IMR-90 (cell line): ENCODE results near the gene VSIG10L. TPM values are rescaled to one million over a fixed set of nuclear protein-coding genes. Genes with fewer than 3 reads are reported as not detected.

ENCODE experiments used
- ATAC-seq: fragments of 200-7000 bp; cut with Tn5 transposase; 2 replicates; pipeline ENCODE4 v1.9.1; 2020; ENCODE audit warnings: low read depth, mild to moderate bottlenecking, moderate library complexity
- BruUV-seq: library from RNA; stranded (reverse); fragments of 400-500 nt; replicated peaks from 2 replicates; lab custom pipeline; 2021; lab: Mats Ljungman, UMichigan
- CTCF ChIA-PET: fragments of 300-600 bp; formaldehyde crosslinking; extraction: SDS; loops from one replicate; lab custom pipeline; 2021; ENCODE audit warnings: antibody characterized with exemption; lab: Yijun Ruan, JAX
- POLR2A ChIA-PET: fragments of 300-600 bp; sonication (Branson Sonifier 250); formaldehyde crosslinking; loops from one replicate; lab custom pipeline; 2022; ENCODE audit warnings: antibody characterized with exemption; ENCODE audit not compliant: unreplicated experiment; lab: Charles Lee
- DNase-seq: peaks from one replicate; pipeline ENCODE4 v3.0.0; 2013
- H2AFZ ChIP-seq: replicated peaks from 2 replicates; pipeline ENCODE3; 2013; ENCODE audit warnings: low read length, mild to moderate bottlenecking; ENCODE audit not compliant: poor library complexity
- H2AK5ac ChIP-seq: 2 replicates; pipeline ENCODE4 v1.6.1; 2013; ENCODE audit warnings: low read depth, low read length, inconsistent platforms
- H2AK9ac ChIP-seq: replicated peaks from 2 replicates; pipeline ENCODE3; 2013; ENCODE audit warnings: mild to moderate bottlenecking, low read depth, low read length, moderate library complexity; ENCODE audit not compliant: poor library complexity
- H2BK120ac ChIP-seq: 2 replicates; pipeline ENCODE4 v1.6.1; 2013; ENCODE audit warnings: low read depth, low read length, inconsistent platforms
- H2BK15ac ChIP-seq: 3 replicates; pipeline ENCODE4 v1.6.1; 2013; ENCODE audit warnings: low read depth, low read length, inconsistent platforms
- H2BK20ac ChIP-seq: 2 replicates; pipeline ENCODE4 v1.6.1; 2013; ENCODE audit warnings: low read depth, mild to moderate bottlenecking, inconsistent platforms, low read length, moderate library complexity
- H2BK5ac ChIP-seq: 2 replicates; pipeline ENCODE4 v1.6.1; 2013; ENCODE audit warnings: mild to moderate bottlenecking, low read depth, low read length, inconsistent platforms; ENCODE audit not compliant: poor library complexity, severe bottlenecking
- H3K14ac ChIP-seq: replicated peaks from 2 replicates; pipeline ENCODE4 v1.6.1; 2013; ENCODE audit warnings: low read depth, low read length, inconsistent platforms
- H3K18ac ChIP-seq: 2 replicates; pipeline ENCODE4 v1.6.1; 2013; ENCODE audit warnings: low read depth, low read length, control low read depth
- H3K23ac ChIP-seq: 2 replicates; pipeline ENCODE4 v1.6.1; 2013; ENCODE audit warnings: low read depth, low read length, inconsistent platforms
- H3K27ac ChIP-seq: 2 replicates; pipeline ENCODE4 v1.5.1; 2013; ENCODE audit warnings: mild to moderate bottlenecking, control low read depth, low read length; ENCODE audit not compliant: insufficient read depth
- H3K27me3 ChIP-seq: 2 replicates; pipeline ENCODE4 v1.6.1; 2013; ENCODE audit warnings: low read length; ENCODE audit not compliant: control insufficient read depth, insufficient read depth
- H3K36me3 ChIP-seq: 2 replicates; pipeline ENCODE4 v1.6.1; 2013; ENCODE audit warnings: low read length, mixed read lengths; ENCODE audit not compliant: control insufficient read depth, insufficient read depth
- H3K4ac ChIP-seq: 2 replicates; pipeline ENCODE4 v1.6.1; 2013; ENCODE audit warnings: low read depth, low read length, inconsistent platforms
- H3K4me1 ChIP-seq: 2 replicates; pipeline ENCODE4 v1.6.1; 2013; ENCODE audit warnings: low read length, mixed read lengths; ENCODE audit not compliant: control insufficient read depth, insufficient read depth
- H3K4me2 ChIP-seq: 2 replicates; pipeline ENCODE4 v1.6.1; 2013; ENCODE audit warnings: low read depth, mild to moderate bottlenecking, control low read depth, low read length, moderate library complexity
- H3K4me3 ChIP-seq: 2 replicates; pipeline ENCODE4 v1.5.1; 2013; ENCODE audit warnings: low read depth, mild to moderate bottlenecking, control low read depth, low read length, moderate library complexity; ENCODE audit not compliant: insufficient read depth
- H3K56ac ChIP-seq: 2 replicates; pipeline ENCODE4 v1.6.1; 2013; ENCODE audit warnings: low read length, inconsistent platforms; ENCODE audit not compliant: insufficient read depth; ENCODE audit errors: extremely low read depth
- H3K79me1 ChIP-seq, 2 experiments: 2 replicates each; pipeline ENCODE4 v1.6.1; 2013; ENCODE audit warnings: low read length in 2 of 2, inconsistent platforms in 1 of 2, low read depth in 1 of 2
- H3K9ac ChIP-seq: 2 replicates; pipeline ENCODE4 v1.6.1; 2013; ENCODE audit warnings: low read depth, low read length, control low read depth
- H3K9me1 ChIP-seq: 2 replicates; pipeline ENCODE4 v1.6.1; 2013; ENCODE audit warnings: low read length, inconsistent platforms; ENCODE audit not compliant: insufficient read depth
- H3K9me3 ChIP-seq: 2 replicates; pipeline ENCODE4 v1.6.1; 2013; ENCODE audit warnings: low read length; ENCODE audit not compliant: control insufficient read depth, insufficient read depth
- H4K20me1 ChIP-seq: 2 replicates; pipeline ENCODE4 v1.6.1; 2013; ENCODE audit warnings: low read length, inconsistent platforms; ENCODE audit not compliant: insufficient read depth
- H4K5ac ChIP-seq: 2 replicates; pipeline ENCODE4 v1.6.1; 2013; ENCODE audit warnings: mild to moderate bottlenecking, low read depth, low read length, control low read depth
- H4K8ac ChIP-seq, 2 experiments: 2 replicates each; pipeline ENCODE4 v1.6.1; 2013; ENCODE audit warnings: low read depth in 2 of 2, low read length in 2 of 2, control low read depth in 1 of 2, inconsistent platforms in 1 of 2
- H4K91ac ChIP-seq: 2 replicates; pipeline ENCODE4 v1.6.1; 2013; ENCODE audit warnings: low read depth, low read length, inconsistent platforms; ENCODE audit not compliant: insufficient read depth
- CEBPB ChIP-seq: IDR thresholded peaks from 2 replicates; pipeline ENCODE4 v1.6.1; 2012; ENCODE audit warnings: low read depth, low read length, improper control_type of control experiment
- MXI1 ChIP-seq: IDR thresholded peaks from 2 replicates; pipeline ENCODE4 v1.6.1; 2012; ENCODE audit warnings: low read depth, mild to moderate bottlenecking, low read length, moderate library complexity, borderline replicate concordance
- NFE2L2 ChIP-seq: fragments of 150-350 bp; IDR thresholded peaks from 2 replicates; pipeline ENCODE4 v1.6.1; 2016; ENCODE audit warnings: low read depth, mild to moderate bottlenecking, low read length
- RFX5 ChIP-seq: IDR thresholded peaks from 2 replicates; pipeline ENCODE4 v1.8.0; 2012; ENCODE audit warnings: low read depth, mild to moderate bottlenecking, low read length, moderate library complexity
- WGBS, 2 experiments: methylation state at CpG; one replicate each; pipeline versions ENCODE4 v1.1.5 to v1.1.7; 2013; ENCODE audit warnings: missing lambda C conversion rate in 2 of 2; ENCODE audit not compliant: insufficient read length in 1 of 2; ENCODE audit errors: extremely low coverage in 2 of 2; 5-methylcytosine and 5-hydroxymethylcytosine counted together
- dilution Hi-C: fragments of 300-500 bp; cut with HindIII; formaldehyde crosslinking; loops from one replicate; pipeline ENCODE4 v1.14.3; 2018; ENCODE audit warnings: low sequenced_read_pairs; ENCODE audit not compliant: unreplicated experiment
- in situ Hi-C: fragments of 300-500 bp; cut with MboI; formaldehyde crosslinking; loops from 3 replicates; pipeline ENCODE4 v1.14.3; 2019; ENCODE audit warnings: low sequenced_read_pairs, inconsistent platforms, mixed read lengths
- intact Hi-C: fragments of 100-400 bp; cut with micrococcal nuclease; formaldehyde crosslinking; loops from 2 replicates; pipeline ENCODE4 v1.10.0; 2022
- polyA plus RNA-seq, 3 experiments: library from polyadenylated mRNA; depleted of rRNA; stranded (reverse); fragments of >200 nt; gene quantifications; 2 replicates each; pipeline ENCODE4 v1.2.3, GENCODE V29; 2012; ENCODE audit warnings: low replicate concordance in 1 of 3
- total RNA-seq: library from RNA; depleted of rRNA; stranded (reverse); fragments of >200 nt; gene quantifications from 2 replicates; pipeline ENCODE4 v1.2.3, GENCODE V29; 2012

The VSIG10L gene
- total and polyA plus RNA-seq, 2 of the 4 experiments (the other 2 are of a cell fraction): 0.18 to 1.2 TPM

GRCh38 chr19:51387924-51388389 lies 46.0 kb upstream of the VSIG10L start, which contains the start of gene LIM2:
TSS of gene LIM2 (minus strand) at chr19:51387974. CDS start at chr19:51387443, 531 bp downstream.
- Histone ChIP-seq H3K4me3 (no peak within 1 kb of the TSS), H3K27me3 (peaks cover 2% of the 10 kb centered on the region; the same call in 1 of the 2 replicates), H2BK120ac (no peak within 1 kb of the TSS), H2BK15ac (no peak within 1 kb of the TSS), H3K9me1 (no peaks in the 10 kb centered on the region), H4K91ac (no peak within 1 kb of the TSS), H4K8ac (no peak within 1 kb of the TSS), H3K27ac (no peak within 1 kb of the TSS), H3K9ac (no peak within 1 kb of the TSS), H4K5ac (no peak within 1 kb of the TSS), H4K20me1 (no peaks in the 10 kb centered on the region), H3K56ac (no peak within 1 kb of the TSS), H2AK9ac (no peak within 1 kb of the TSS), H3K14ac (no peak within 1 kb of the TSS), H3K79me1 (no peaks in the 10 kb centered on the region), H3K4me1 (no peaks in the 10 kb centered on the region), H3K9me3 (no peaks in the 10 kb centered on the region), H2AFZ (no peak within 1 kb of the TSS), H3K4ac (no peak within 1 kb of the TSS), H3K4me2 (no peak within 1 kb of the TSS), H3K36me3 (no peaks in the 10 kb centered on the region), H2AK5ac (no peak within 1 kb of the TSS), H2BK5ac (no peak within 1 kb of the TSS), H2BK20ac (no peak within 1 kb of the TSS), H3K23ac (no peak within 1 kb of the TSS), H3K18ac (no peak within 1 kb of the TSS)
- in situ Hi-C loops (no loop called here), intact Hi-C loops (no loop called here), dilution Hi-C loops (no loop called here)
- POLR2A ChIA-PET: no interaction called here
- 73% methylated on average over 5 of the region's 15 CpGs; no CpG with 5 or more reads in 1 of the 2 experiments for WGBS, 2 experiments
- no peak for TF ChIP-seq NFE2L2
- TF ChIP-seq CEBPB: no peak
- TF ChIP-seq RFX5: no peak
- TF ChIP-seq MXI1: no peak
- CTCF ChIA-PET: no interaction called here
- ATAC-seq (no peak), DNase-seq (no peak)
- BruUV-seq: no TSS peak
